ENCODE results near the gene MUC20.

DNA sequence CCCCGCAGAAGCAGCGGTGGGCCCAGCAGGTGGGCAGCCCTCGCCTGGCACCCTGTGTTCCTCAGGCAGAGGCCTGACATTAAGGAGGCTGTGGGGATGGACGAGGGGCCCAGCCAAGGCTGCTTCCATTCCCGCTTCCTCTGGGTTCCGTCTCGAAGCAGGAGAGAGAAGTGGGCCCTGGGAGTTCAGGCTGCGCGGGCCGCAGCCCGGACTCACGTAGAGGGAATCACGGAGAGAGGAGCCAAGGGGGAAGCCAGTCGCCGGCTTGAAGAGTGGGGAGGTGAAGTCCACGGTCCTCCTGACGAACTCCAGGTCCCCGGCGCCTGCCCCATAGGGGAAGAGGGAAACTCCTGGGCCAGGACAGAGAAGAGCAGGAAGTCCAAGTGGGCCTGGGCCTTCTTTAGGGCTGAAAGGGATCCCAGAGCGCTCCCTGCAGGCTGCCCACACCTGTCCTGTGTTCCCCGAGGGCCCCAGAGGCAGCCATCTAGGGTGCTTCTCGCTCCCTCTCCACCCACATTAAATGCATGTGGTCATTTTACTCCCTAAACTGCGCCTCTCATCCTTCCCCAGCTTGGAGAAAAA, 53.3 kb downstream of the MUC20 start:
- TF ChIP-seq, protein P1, sequence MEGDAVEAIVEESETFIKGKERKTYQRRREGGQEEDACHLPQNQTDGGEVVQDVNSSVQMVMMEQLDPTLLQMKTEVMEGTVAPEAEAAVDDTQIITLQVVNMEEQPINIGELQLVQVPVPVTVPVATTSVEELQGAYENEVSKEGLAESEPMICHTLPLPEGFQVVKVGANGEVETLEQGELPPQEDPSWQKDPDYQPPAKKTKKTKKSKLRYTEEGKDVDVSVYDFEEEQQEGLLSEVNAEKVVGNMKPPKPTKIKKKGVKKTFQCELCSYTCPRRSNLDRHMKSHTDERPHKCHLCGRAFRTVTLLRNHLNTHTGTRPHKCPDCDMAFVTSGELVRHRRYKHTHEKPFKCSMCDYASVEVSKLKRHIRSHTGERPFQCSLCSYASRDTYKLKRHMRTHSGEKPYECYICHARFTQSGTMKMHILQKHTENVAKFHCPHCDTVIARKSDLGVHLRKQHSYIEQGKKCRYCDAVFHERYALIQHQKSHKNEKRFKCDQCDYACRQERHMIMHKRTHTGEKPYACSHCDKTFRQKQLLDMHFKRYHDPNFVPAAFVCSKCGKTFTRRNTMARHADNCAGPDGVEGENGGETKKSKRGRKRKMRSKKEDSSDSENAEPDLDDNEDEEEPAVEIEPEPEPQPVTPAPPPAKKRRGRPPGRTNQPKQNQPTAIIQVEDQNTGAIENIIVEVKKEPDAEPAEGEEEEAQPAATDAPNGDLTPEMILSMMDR (IDR thresholded peaks at IDR 0.05; ENCODE audit: low read depth, low read length, missing input control): no peak
- TF ChIP-seq, protein P2, sequence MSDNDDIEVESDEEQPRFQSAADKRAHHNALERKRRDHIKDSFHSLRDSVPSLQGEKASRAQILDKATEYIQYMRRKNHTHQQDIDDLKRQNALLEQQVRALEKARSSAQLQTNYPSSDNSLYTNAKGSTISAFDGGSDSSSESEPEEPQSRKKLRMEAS (IDR thresholded peaks at IDR 0.05): no peak
- TF ChIP-seq SP1 (IDR thresholded peaks at IDR 0.05) (no peak), RXRA (IDR thresholded peaks at IDR 0.05) (no peak), NR2F2 (IDR thresholded peaks at IDR 0.05) (no peak), FOXA2 (IDR thresholded peaks at IDR 0.05) (no peak), HNF4A (conservative IDR thresholded peaks at IDR 0.05) (no peak), GABPA (IDR thresholded peaks at IDR 0.05 in 1 of 2, conservative IDR thresholded peaks at IDR 0.05 in 1 of 2) (no peak), EGR1 (IDR thresholded peaks at IDR 0.05; ENCODE audit: low read depth in 2 of 2) (no peak), FOXA1 (IDR thresholded peaks at IDR 0.05) (no peak), JUND (IDR thresholded peaks at IDR 0.05) (no peak)
- TF ChIP-seq, protein P3, sequence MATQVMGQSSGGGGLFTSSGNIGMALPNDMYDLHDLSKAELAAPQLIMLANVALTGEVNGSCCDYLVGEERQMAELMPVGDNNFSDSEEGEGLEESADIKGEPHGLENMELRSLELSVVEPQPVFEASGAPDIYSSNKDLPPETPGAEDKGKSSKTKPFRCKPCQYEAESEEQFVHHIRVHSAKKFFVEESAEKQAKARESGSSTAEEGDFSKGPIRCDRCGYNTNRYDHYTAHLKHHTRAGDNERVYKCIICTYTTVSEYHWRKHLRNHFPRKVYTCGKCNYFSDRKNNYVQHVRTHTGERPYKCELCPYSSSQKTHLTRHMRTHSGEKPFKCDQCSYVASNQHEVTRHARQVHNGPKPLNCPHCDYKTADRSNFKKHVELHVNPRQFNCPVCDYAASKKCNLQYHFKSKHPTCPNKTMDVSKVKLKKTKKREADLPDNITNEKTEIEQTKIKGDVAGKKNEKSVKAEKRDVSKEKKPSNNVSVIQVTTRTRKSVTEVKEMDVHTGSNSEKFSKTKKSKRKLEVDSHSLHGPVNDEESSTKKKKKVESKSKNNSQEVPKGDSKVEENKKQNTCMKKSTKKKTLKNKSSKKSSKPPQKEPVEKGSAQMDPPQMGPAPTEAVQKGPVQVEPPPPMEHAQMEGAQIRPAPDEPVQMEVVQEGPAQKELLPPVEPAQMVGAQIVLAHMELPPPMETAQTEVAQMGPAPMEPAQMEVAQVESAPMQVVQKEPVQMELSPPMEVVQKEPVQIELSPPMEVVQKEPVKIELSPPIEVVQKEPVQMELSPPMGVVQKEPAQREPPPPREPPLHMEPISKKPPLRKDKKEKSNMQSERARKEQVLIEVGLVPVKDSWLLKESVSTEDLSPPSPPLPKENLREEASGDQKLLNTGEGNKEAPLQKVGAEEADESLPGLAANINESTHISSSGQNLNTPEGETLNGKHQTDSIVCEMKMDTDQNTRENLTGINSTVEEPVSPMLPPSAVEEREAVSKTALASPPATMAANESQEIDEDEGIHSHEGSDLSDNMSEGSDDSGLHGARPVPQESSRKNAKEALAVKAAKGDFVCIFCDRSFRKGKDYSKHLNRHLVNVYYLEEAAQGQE (IDR thresholded peaks at IDR 0.05): no peak
- TF ChIP-seq, protein P4, sequence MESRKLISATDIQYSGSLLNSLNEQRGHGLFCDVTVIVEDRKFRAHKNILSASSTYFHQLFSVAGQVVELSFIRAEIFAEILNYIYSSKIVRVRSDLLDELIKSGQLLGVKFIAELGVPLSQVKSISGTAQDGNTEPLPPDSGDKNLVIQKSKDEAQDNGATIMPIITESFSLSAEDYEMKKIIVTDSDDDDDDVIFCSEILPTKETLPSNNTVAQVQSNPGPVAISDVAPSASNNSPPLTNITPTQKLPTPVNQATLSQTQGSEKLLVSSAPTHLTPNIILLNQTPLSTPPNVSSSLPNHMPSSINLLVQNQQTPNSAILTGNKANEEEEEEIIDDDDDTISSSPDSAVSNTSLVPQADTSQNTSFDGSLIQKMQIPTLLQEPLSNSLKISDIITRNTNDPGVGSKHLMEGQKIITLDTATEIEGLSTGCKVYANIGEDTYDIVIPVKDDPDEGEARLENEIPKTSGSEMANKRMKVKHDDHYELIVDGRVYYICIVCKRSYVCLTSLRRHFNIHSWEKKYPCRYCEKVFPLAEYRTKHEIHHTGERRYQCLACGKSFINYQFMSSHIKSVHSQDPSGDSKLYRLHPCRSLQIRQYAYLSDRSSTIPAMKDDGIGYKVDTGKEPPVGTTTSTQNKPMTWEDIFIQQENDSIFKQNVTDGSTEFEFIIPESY (IDR thresholded peaks at IDR 0.05): no peak
- TF ChIP-seq, protein P5, sequence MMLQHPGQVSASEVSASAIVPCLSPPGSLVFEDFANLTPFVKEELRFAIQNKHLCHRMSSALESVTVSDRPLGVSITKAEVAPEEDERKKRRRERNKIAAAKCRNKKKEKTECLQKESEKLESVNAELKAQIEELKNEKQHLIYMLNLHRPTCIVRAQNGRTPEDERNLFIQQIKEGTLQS (IDR thresholded peaks at IDR 0.05): no peak
